ENCODE results near the gene BMPR1A.

- TF ChIP-seq POLR2A (IDR thresholded peaks at IDR 0.05): no peak
- TF ChIP-seq, protein P1, sequence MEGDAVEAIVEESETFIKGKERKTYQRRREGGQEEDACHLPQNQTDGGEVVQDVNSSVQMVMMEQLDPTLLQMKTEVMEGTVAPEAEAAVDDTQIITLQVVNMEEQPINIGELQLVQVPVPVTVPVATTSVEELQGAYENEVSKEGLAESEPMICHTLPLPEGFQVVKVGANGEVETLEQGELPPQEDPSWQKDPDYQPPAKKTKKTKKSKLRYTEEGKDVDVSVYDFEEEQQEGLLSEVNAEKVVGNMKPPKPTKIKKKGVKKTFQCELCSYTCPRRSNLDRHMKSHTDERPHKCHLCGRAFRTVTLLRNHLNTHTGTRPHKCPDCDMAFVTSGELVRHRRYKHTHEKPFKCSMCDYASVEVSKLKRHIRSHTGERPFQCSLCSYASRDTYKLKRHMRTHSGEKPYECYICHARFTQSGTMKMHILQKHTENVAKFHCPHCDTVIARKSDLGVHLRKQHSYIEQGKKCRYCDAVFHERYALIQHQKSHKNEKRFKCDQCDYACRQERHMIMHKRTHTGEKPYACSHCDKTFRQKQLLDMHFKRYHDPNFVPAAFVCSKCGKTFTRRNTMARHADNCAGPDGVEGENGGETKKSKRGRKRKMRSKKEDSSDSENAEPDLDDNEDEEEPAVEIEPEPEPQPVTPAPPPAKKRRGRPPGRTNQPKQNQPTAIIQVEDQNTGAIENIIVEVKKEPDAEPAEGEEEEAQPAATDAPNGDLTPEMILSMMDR (IDR thresholded peaks at IDR 0.05): no peak
- TF ChIP-seq POLR2AphosphoS5 (IDR thresholded peaks at IDR 0.05): no peak
These were observed 65.1 kb downstream of the BMPR1A start for GRCh38 chr10:86821388-86821999.
